A549 (cell line): ENCODE measurements around the gene PLEKHF1.

Experiments
- BHLHE40 ChIP-seq: IDR thresholded peaks from 2 replicates; pipeline ENCODE4 v1.6.1; 2012; ENCODE audit warnings: low read depth, low read length, inconsistent platforms
- CTCF ChIP-seq: fragments of >200 bp; sonication (Bioruptor Twin); formaldehyde crosslinking; IDR thresholded peaks from 3 replicates; pipeline ENCODE4 v1.5.1; 2016
- EHF ChIP-seq: fragments of 250-450 bp; sonication (Bioruptor Pico); IDR thresholded peaks from 2 replicates; pipeline ENCODE4 v1.5.0; 2020; ENCODE audit warnings: mild to moderate bottlenecking
- ELK1 ChIP-seq: fragments of 150-350 bp; IDR thresholded peaks from 2 replicates; pipeline ENCODE4 v1.6.1; 2014; ENCODE audit warnings: low read depth, mild to moderate bottlenecking, low read length
- HOXA7 ChIP-seq: fragments of 250-450 bp; sonication (Bioruptor Pico); IDR thresholded peaks from 2 replicates; pipeline ENCODE4 v1.5.0; 2020; ENCODE audit warnings: mild to moderate bottlenecking, moderate library complexity
- MAX ChIP-seq: IDR thresholded peaks from 2 replicates; pipeline ENCODE4 v1.6.1; 2012
- POLR2A ChIP-seq: IDR thresholded peaks from 2 replicates; pipeline ENCODE4 v1.6.1; 2012; ENCODE audit warnings: mild to moderate bottlenecking, low read length
- POLR2AphosphoS2 ChIP-seq: conservative IDR thresholded peaks from 2 replicates; pipeline ENCODE4 v1.6.1; 2012; ENCODE audit warnings: low read length, improper control_type of control experiment, inconsistent platforms

- TF ChIP-seq POLR2AphosphoS2 (no peak), HOXA7 (CRISPR knock-in tag) (no peak), MAX (no peak), CTCF (no peak), BHLHE40 (no peak), EHF (CRISPR knock-in tag) (no peak), ELK1 (no peak), POLR2A (no peak)
These were observed 3.0 kb upstream of the PLEKHF1 start for GRCh38 chr19:29662278-29662603.
